Stimulated activated naive B cell treated with anti-CD40 and anti-IgM and Interleukin-4, amounts not matched to agents 10 μg/mL and 1 μg/mL and 100 μg/mL, for 72 hours (primary cell): ENCODE results near the gene LORICRIN.
A peak's percentile ranks its signal among the peaks of the same experiment; 100 is the strongest.
"Not testable (repeated sequence)": the region's sequence is repeated elsewhere in the genome, so short reads cannot be mapped to it uniquely, and the experiment has no call there.

Experiments
- ATAC-seq, 2 donors: fragments of 150-1000 bp; cut with Tn5 transposase; replicated peaks; 2 replicates each; pipeline ENCODE4 v1.10.0; 2021; ENCODE audit warnings: moderate library complexity in 1 of 2
- DNase-seq: peaks from one replicate; pipeline ENCODE4 v3.0.0; 2021
- H3K27ac Mint-ChIP-seq: one replicate; pipeline ENCODE4 v1.8.0; 2022; ENCODE audit warnings: mild to moderate bottlenecking, mixed read lengths
- H3K27me3 Mint-ChIP-seq, 2 donors: one replicate each; pipeline ENCODE4 v1.8.0; 2022; ENCODE audit warnings: mixed read lengths in 2 of 2
- H3K36me3 Mint-ChIP-seq, 2 donors: one replicate each; pipeline ENCODE4 v1.8.0; 2022; ENCODE audit warnings: mixed read lengths in 2 of 2, mild to moderate bottlenecking in 1 of 2
- H3K4me1 Mint-ChIP-seq, 2 donors: one replicate each; pipeline ENCODE4 v1.8.0; 2022; ENCODE audit warnings: mixed read lengths in 2 of 2, mild to moderate bottlenecking in 1 of 2
- H3K4me3 Mint-ChIP-seq, 2 donors: one replicate each; pipeline ENCODE4 v1.8.0; 2022; ENCODE audit warnings: mild to moderate bottlenecking in 2 of 2, mixed read lengths in 2 of 2, moderate library complexity in 1 of 2
- H3K9me3 Mint-ChIP-seq, 2 donors: one replicate each; pipeline ENCODE4 v1.8.0; 2022; ENCODE audit warnings: mixed read lengths in 2 of 2, mild to moderate bottlenecking in 1 of 2

LORICRIN gene

GRCh38 chr1:153259387-153259786, at the start of gene LORICRIN:
LORICRIN (plus strand) TSS chr1:153259687; CDS start chr1:153260950, 1,263 bp downstream.
- H3K4me3 Mint-ChIP-seq = peak within 1 kb of the TSS; percentile 72 to 89
- H3K9me3 Mint-ChIP-seq = no peaks in the 10 kb centered on the region
- peaks cover 0 to 19% of the 10 kb centered on the region in 2 donors for H3K27me3 Mint-ChIP-seq
- DNase-seq (no peak), ATAC-seq (no peak)
- no peaks in the 10 kb centered on the region for H3K36me3 Mint-ChIP-seq
- H3K4me1 Mint-ChIP-seq = peaks cover 33 to 49% of the 10 kb centered on the region in 2 donors
- H3K27ac Mint-ChIP-seq = peak within 1 kb of the TSS; percentile 60

- Mint-ChIP-seq H3K27ac (no peak overlapping the region), H3K27me3 (peaks cover 21 to 37% of the 10 kb centered on the region in 2 donors), H3K9me3 (no peaks in the 10 kb centered on the region), H3K36me3 (peaks cover 0 to 2% of the 10 kb centered on the region in 2 donors), H3K4me1 (no peaks in the 10 kb centered on the region), H3K4me3 (no peak overlapping the region)
- DNase-seq (no peak), ATAC-seq (no peak)
Observed at GRCh38 chr1:153210206-153210605, 49.3 kb upstream of the LORICRIN start.

GRCh38 chr1:153212201-153212600, 47.3 kb upstream of the LORICRIN start:
- Mint-ChIP-seq H3K27me3 (peaks cover 21 to 29% of the 10 kb centered on the region in 2 donors), H3K9me3 (no peaks in the 10 kb centered on the region), H3K4me1 (no peaks in the 10 kb centered on the region), H3K27ac (no peak overlapping the region), H3K4me3 (no peak overlapping the region), H3K36me3 (peaks cover 0 to 2% of the 10 kb centered on the region in 2 donors)
- DNase-seq (no peak), ATAC-seq (no peak)

GRCh38 chr1:153213519-153213918, 46.0 kb upstream of the LORICRIN start:
- DNase-seq (no peak), ATAC-seq (no peak)
- peaks cover 28 to 29% of the 10 kb centered on the region in 2 donors for H3K27me3 Mint-ChIP-seq
- H3K4me1 Mint-ChIP-seq = no peaks in the 10 kb centered on the region
- H3K36me3 Mint-ChIP-seq = peaks cover 0 to 2% of the 10 kb centered on the region in 2 donors
- H3K9me3 Mint-ChIP-seq = no peaks in the 10 kb centered on the region
- H3K27ac Mint-ChIP-seq = no peak overlapping the region
- H3K4me3 Mint-ChIP-seq = no peak overlapping the region

GRCh38 chr1:153217212-153217611, 42.3 kb upstream of the LORICRIN start, which contains the start of gene PRR9:
PRR9 (plus strand) TSS chr1:153217584; CDS start chr1:153218145, 561 bp downstream.
- no peak within 1 kb of the TSS for H3K4me3 Mint-ChIP-seq
- no peaks in the 10 kb centered on the region for H3K9me3 Mint-ChIP-seq
- peaks cover 31% of the 10 kb centered on the region in 2 donors for H3K27me3 Mint-ChIP-seq
- H3K4me1 Mint-ChIP-seq = no peaks in the 10 kb centered on the region
- peaks cover 0 to 2% of the 10 kb centered on the region in 2 donors for H3K36me3 Mint-ChIP-seq
- H3K27ac Mint-ChIP-seq = no peak within 1 kb of the TSS
- no peak for DNase-seq
- no peak for ATAC-seq

GRCh38 chr1:153217744-153218416, 41.6 kb upstream of the LORICRIN start:
- ATAC-seq (no peak), DNase-seq (no peak)
- no peak overlapping the region for H3K4me3 Mint-ChIP-seq

GRCh38 chr1:153220606-153221303, 38.7 kb upstream of the LORICRIN start:
- Mint-ChIP-seq H3K4me1 (peaks cover 1 to 6% of the 10 kb centered on the region in 2 donors), H3K9me3 (no peaks in the 10 kb centered on the region), H3K36me3 (no peaks in the 10 kb centered on the region), H3K27me3 (peaks cover 22 to 34% of the 10 kb centered on the region in 2 donors), H3K27ac (no peak overlapping the region), H3K4me3 (no peak overlapping the region)
- ATAC-seq = no peak
- no peak for DNase-seq

More at GRCh38 chr1:153217744-153218416, 41.6 kb upstream of the LORICRIN start:
- no peaks in the 10 kb centered on the region for H3K9me3 Mint-ChIP-seq
- peaks cover 0 to 2% of the 10 kb centered on the region in 2 donors for H3K36me3 Mint-ChIP-seq
- peaks cover 26 to 29% of the 10 kb centered on the region in 2 donors for H3K27me3 Mint-ChIP-seq
- no peak overlapping the region for H3K27ac Mint-ChIP-seq
- peaks cover 0 to under 1% of the 10 kb centered on the region in 2 donors for H3K4me1 Mint-ChIP-seq

- ATAC-seq = peak; percentile 91 to 97
- not testable (repeated sequence) for H3K4me1 Mint-ChIP-seq, H3K4me3 Mint-ChIP-seq, H3K9me3 Mint-ChIP-seq, H3K36me3 Mint-ChIP-seq, H3K27ac Mint-ChIP-seq
- H3K27me3 Mint-ChIP-seq = peaks cover 22 to 29% of the 10 kb centered on the region in 2 donors
- peak; percentile 50 for DNase-seq
Observed at GRCh38 chr1:153223040-153223891, 36.2 kb upstream of the LORICRIN start.

- H3K36me3 Mint-ChIP-seq = no peaks in the 10 kb centered on the region
- no peak overlapping the region for H3K27ac Mint-ChIP-seq
- no peak for ATAC-seq
- H3K9me3 Mint-ChIP-seq = no peaks in the 10 kb centered on the region
- no peak overlapping the region for H3K4me3 Mint-ChIP-seq
- H3K4me1 Mint-ChIP-seq = peaks cover 15 to 17% of the 10 kb centered on the region in 2 donors
- DNase-seq = no peak
- peaks cover 24 to 26% of the 10 kb centered on the region in 2 donors for H3K27me3 Mint-ChIP-seq
Observed at GRCh38 chr1:153227810-153228209, 31.7 kb upstream of the LORICRIN start.

- peaks cover 16 to 17% of the 10 kb centered on the region in 2 donors for H3K4me1 Mint-ChIP-seq
- H3K4me3 Mint-ChIP-seq = no peak overlapping the region
Observed at GRCh38 chr1:153228491-153228890, 31.0 kb upstream of the LORICRIN start.

GRCh38 chr1:153229076-153229829, 30.2 kb upstream of the LORICRIN start:
- peak; percentile 61 to 74 for ATAC-seq

More at GRCh38 chr1:153228491-153228890, 31.0 kb upstream of the LORICRIN start:
- Mint-ChIP-seq H3K36me3 (no peaks in the 10 kb centered on the region), H3K9me3 (no peaks in the 10 kb centered on the region), H3K27me3 (peaks cover 18 to 19% of the 10 kb centered on the region in 2 donors), H3K27ac (no peak overlapping the region)
- ATAC-seq (no peak), DNase-seq (no peak)

GRCh38 chr1:153231363-153231762, 28.1 kb upstream of the LORICRIN start:
- peaks cover 14 to 19% of the 10 kb centered on the region in 2 donors for H3K27me3 Mint-ChIP-seq
- DNase-seq (no peak), ATAC-seq (no peak)
- H3K9me3 Mint-ChIP-seq = no peaks in the 10 kb centered on the region
- H3K36me3 Mint-ChIP-seq = no peaks in the 10 kb centered on the region
- no peak overlapping the region for H3K4me3 Mint-ChIP-seq
- H3K27ac Mint-ChIP-seq = no peak overlapping the region
- H3K4me1 Mint-ChIP-seq = peaks cover 16 to 18% of the 10 kb centered on the region in 2 donors

More at GRCh38 chr1:153229076-153229829, 30.2 kb upstream of the LORICRIN start:
- H3K4me3 Mint-ChIP-seq, H3K36me3 Mint-ChIP-seq, H3K9me3 Mint-ChIP-seq, H3K27ac Mint-ChIP-seq: not testable (repeated sequence)
- DNase-seq = peak; percentile 16
- Mint-ChIP-seq H3K4me1 (peaks cover 16 to 18% of the 10 kb centered on the region in 2 donors), H3K27me3 (peaks cover 13 to 14% of the 10 kb centered on the region in 2 donors)

GRCh38 chr1:153231785-153232184, 27.7 kb upstream of the LORICRIN start:
- H3K4me1 Mint-ChIP-seq = peaks cover 16 to 18% of the 10 kb centered on the region in 2 donors
- H3K36me3 Mint-ChIP-seq = no peaks in the 10 kb centered on the region
- no peaks in the 10 kb centered on the region for H3K9me3 Mint-ChIP-seq
- no peak overlapping the region for H3K4me3 Mint-ChIP-seq
- no peak overlapping the region for H3K27ac Mint-ChIP-seq
- DNase-seq (no peak), ATAC-seq (no peak)
- peaks cover 14 to 19% of the 10 kb centered on the region in 2 donors for H3K27me3 Mint-ChIP-seq
